ENCODE measurements around the gene UBXN11.

The UBXN11 gene

GRCh38 chr1:26345718-26346117, 39.3 kb upstream of the UBXN11 start:
- Histone ChIP-seq H3K9ac (ENCODE audit: low read depth, low read length, poor library complexity, severe bottlenecking) (no peak overlapping the region), H3K4me2 (ENCODE audit: low read depth, low read length, poor library complexity, severe bottlenecking) (no peak overlapping the region), H3K9me2 (replicated peaks; ENCODE audit: low read depth, low read length) (no peaks in the 10 kb centered on the region), H3F3A (ENCODE audit: low read depth) (no peaks in the 10 kb centered on the region), H3K79me2 (ENCODE audit: insufficient read depth, low read length) (no peaks in the 10 kb centered on the region), H3K4me1 (ENCODE audit: insufficient read depth, low read length, poor library complexity, severe bottlenecking) (peaks cover 2% of the 10 kb centered on the region), H3K36me3 (ENCODE audit: insufficient read depth, low read length) (no peaks in the 10 kb centered on the region), H3K27me3 (ENCODE audit: insufficient read depth, low read length, poor library complexity, severe bottlenecking) (no peaks in the 10 kb centered on the region), H3K9me3 (ENCODE audit: insufficient read depth, low read depth, low read length) (no peaks in the 10 kb centered on the region), H3K4me3 (ENCODE audit: low read length, poor library complexity, severe bottlenecking) (no peak overlapping the region), H2AFZ (ENCODE audit: low read length) (no peak overlapping the region), H4K20me1 (ENCODE audit: insufficient read depth, low read length, poor library complexity, severe bottlenecking) (no peaks in the 10 kb centered on the region)
- TF ChIP-seq CTCF (conservative IDR thresholded peaks at IDR 0.05; ENCODE audit: low read length) (no peak), EZH2phosphoT487 (IDR thresholded peaks at IDR 0.05; ENCODE audit: borderline replicate concordance) (no peak)

GRCh38 chr1:26344147-26344920, 37.9 kb upstream of the UBXN11 start:
- Histone ChIP-seq H3K27me3 (ENCODE audit: insufficient read depth, low read length, poor library complexity, severe bottlenecking) (no peaks in the 10 kb centered on the region), H3K4me3 (ENCODE audit: low read length, poor library complexity, severe bottlenecking) (no peak overlapping the region), H4K20me1 (ENCODE audit: insufficient read depth, low read length, poor library complexity, severe bottlenecking) (no peaks in the 10 kb centered on the region), H3K4me2 (ENCODE audit: low read depth, low read length, poor library complexity, severe bottlenecking) (no peak overlapping the region), H3K9me2 (replicated peaks; ENCODE audit: low read depth, low read length) (no peaks in the 10 kb centered on the region), H3K9ac (ENCODE audit: low read depth, low read length, poor library complexity, severe bottlenecking) (no peak overlapping the region), H2AFZ (ENCODE audit: low read length) (no peak overlapping the region), H3K36me3 (ENCODE audit: insufficient read depth, low read length) (no peaks in the 10 kb centered on the region), H3K79me2 (ENCODE audit: insufficient read depth, low read length) (no peaks in the 10 kb centered on the region), H3K4me1 (ENCODE audit: insufficient read depth, low read length, poor library complexity, severe bottlenecking) (no peaks in the 10 kb centered on the region), H3F3A (ENCODE audit: low read depth) (no peaks in the 10 kb centered on the region), H3K9me3 (ENCODE audit: insufficient read depth, low read depth, low read length) (no peaks in the 10 kb centered on the region)
- TF ChIP-seq CTCF (conservative IDR thresholded peaks at IDR 0.05; ENCODE audit: low read length) (no peak), EZH2phosphoT487 (IDR thresholded peaks at IDR 0.05; ENCODE audit: borderline replicate concordance) (no peak)

GRCh38 chr1:26340047-26340481, 33.6 kb upstream of the UBXN11 start:
- Histone ChIP-seq H3K36me3 (ENCODE audit: insufficient read depth, low read length) (no peaks in the 10 kb centered on the region), H3K9me2 (replicated peaks; ENCODE audit: low read depth, low read length) (no peaks in the 10 kb centered on the region), H3K27me3 (ENCODE audit: insufficient read depth, low read length, poor library complexity, severe bottlenecking) (no peaks in the 10 kb centered on the region), H3K4me3 (ENCODE audit: low read length, poor library complexity, severe bottlenecking) (no peak overlapping the region), H3F3A (ENCODE audit: low read depth) (no peaks in the 10 kb centered on the region), H3K4me1 (ENCODE audit: insufficient read depth, low read length, poor library complexity, severe bottlenecking) (peaks cover 19% of the 10 kb centered on the region), H3K9me3 (ENCODE audit: insufficient read depth, low read depth, low read length) (no peaks in the 10 kb centered on the region), H3K79me2 (ENCODE audit: insufficient read depth, low read length) (no peaks in the 10 kb centered on the region), H3K4me2 (ENCODE audit: low read depth, low read length, poor library complexity, severe bottlenecking) (no peak overlapping the region), H2AFZ (ENCODE audit: low read length) (no peak overlapping the region), H4K20me1 (ENCODE audit: insufficient read depth, low read length, poor library complexity, severe bottlenecking) (no peaks in the 10 kb centered on the region), H3K9ac (ENCODE audit: low read depth, low read length, poor library complexity, severe bottlenecking) (no peak overlapping the region)
- TF ChIP-seq CTCF (conservative IDR thresholded peaks at IDR 0.05; ENCODE audit: low read length) (no peak), EZH2phosphoT487 (IDR thresholded peaks at IDR 0.05; ENCODE audit: borderline replicate concordance) (no peak)

Data from Loucy (cell line).